ENCODE results near the gene THRB. TPM values are rescaled to one million over a fixed set of nuclear protein-coding genes. Genes with fewer than 3 reads are reported as not detected.

Gene THRB
- total and polyA plus RNA-seq, 10 donors, result 1.00 to 26.6 (median 16.2) TPM

GRCh38 chr3:24388159-24388558, 106.5 kb downstream of the THRB start:
- no peak for DNase-seq
- 80 to 92% (median 90%) methylated on average over 3 of the region's 3 CpGs for WGBS, 5 donors
- TF ChIP-seq, protein P1, sequence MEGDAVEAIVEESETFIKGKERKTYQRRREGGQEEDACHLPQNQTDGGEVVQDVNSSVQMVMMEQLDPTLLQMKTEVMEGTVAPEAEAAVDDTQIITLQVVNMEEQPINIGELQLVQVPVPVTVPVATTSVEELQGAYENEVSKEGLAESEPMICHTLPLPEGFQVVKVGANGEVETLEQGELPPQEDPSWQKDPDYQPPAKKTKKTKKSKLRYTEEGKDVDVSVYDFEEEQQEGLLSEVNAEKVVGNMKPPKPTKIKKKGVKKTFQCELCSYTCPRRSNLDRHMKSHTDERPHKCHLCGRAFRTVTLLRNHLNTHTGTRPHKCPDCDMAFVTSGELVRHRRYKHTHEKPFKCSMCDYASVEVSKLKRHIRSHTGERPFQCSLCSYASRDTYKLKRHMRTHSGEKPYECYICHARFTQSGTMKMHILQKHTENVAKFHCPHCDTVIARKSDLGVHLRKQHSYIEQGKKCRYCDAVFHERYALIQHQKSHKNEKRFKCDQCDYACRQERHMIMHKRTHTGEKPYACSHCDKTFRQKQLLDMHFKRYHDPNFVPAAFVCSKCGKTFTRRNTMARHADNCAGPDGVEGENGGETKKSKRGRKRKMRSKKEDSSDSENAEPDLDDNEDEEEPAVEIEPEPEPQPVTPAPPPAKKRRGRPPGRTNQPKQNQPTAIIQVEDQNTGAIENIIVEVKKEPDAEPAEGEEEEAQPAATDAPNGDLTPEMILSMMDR (IDR thresholded peaks at IDR 0.05 in 8 of 11, conservative IDR thresholded peaks at IDR 0.05 in 3 of 11), result no peak
- TF ChIP-seq POLR2A (IDR thresholded peaks at IDR 0.05) (no peak), POLR2AphosphoS5 (IDR thresholded peaks at IDR 0.05) (no peak)
- Histone ChIP-seq H3K9me3 (no peaks in the 10 kb centered on the region), H3K27me3 (replicated peaks in 1 of 7) (no peaks in the 10 kb centered on the region), H3K36me3 (no peaks in the 10 kb centered on the region), H3K4me3 (no peak overlapping the region), H3K4me1 (no peaks in the 10 kb centered on the region), H3K27ac (no peak overlapping the region)
- intact Hi-C loops (cut with DNase I; ENCODE audit: low total_unique reads), result no loop called here

- H3K27ac ChIP-seq, result no peak overlapping the region
- TF ChIP-seq, protein P1 (IDR thresholded peaks at IDR 0.05 in 8 of 11, conservative IDR thresholded peaks at IDR 0.05 in 3 of 11), result no peak
- TF ChIP-seq POLR2AphosphoS5 (IDR thresholded peaks at IDR 0.05), result no peak
- TF ChIP-seq POLR2A (IDR thresholded peaks at IDR 0.05), result no peak
- H3K4me3 ChIP-seq, result no peak overlapping the region
- intact Hi-C loops (cut with DNase I; ENCODE audit: low total_unique reads), result no loop called here
- no peaks in the 10 kb centered on the region for H3K4me1 ChIP-seq
- H3K36me3 ChIP-seq, result no peaks in the 10 kb centered on the region
- H3K9me3 ChIP-seq, result no peaks in the 10 kb centered on the region
- H3K27me3 ChIP-seq (replicated peaks in 1 of 7), result no peaks in the 10 kb centered on the region
- DNase-seq, result no peak
- WGBS, 5 donors, result 91 to 100% (median 96%) methylated on average over 1 of the region's 1 CpG
Observed at GRCh38 chr3:24387493-24387892, 107.2 kb downstream of the THRB start.

- H3K4me1 ChIP-seq, result no peaks in the 10 kb centered on the region
- no peaks in the 10 kb centered on the region for H3K27me3 ChIP-seq (replicated peaks in 1 of 7)
- intact Hi-C loops (cut with DNase I; ENCODE audit: low total_unique reads), result no loop called here
- H3K4me3 ChIP-seq, result no peak overlapping the region
- H3K27ac ChIP-seq, result no peak overlapping the region
- no peak for TF ChIP-seq POLR2AphosphoS5 (IDR thresholded peaks at IDR 0.05)
- TF ChIP-seq, protein P1 (IDR thresholded peaks at IDR 0.05 in 8 of 11, conservative IDR thresholded peaks at IDR 0.05 in 3 of 11), result no peak
- no peak for TF ChIP-seq POLR2A (IDR thresholded peaks at IDR 0.05)
- no peaks in the 10 kb centered on the region for H3K9me3 ChIP-seq
- H3K36me3 ChIP-seq, result no peaks in the 10 kb centered on the region
- DNase-seq, result no peak
Observed at GRCh38 chr3:24387000-24387399, 107.7 kb downstream of the THRB start.

GRCh38 chr3:24386458-24386857, 108.2 kb downstream of the THRB start:
- TF ChIP-seq, protein P1 (IDR thresholded peaks at IDR 0.05 in 8 of 11, conservative IDR thresholded peaks at IDR 0.05 in 3 of 11), result no peak
- TF ChIP-seq POLR2AphosphoS5 (IDR thresholded peaks at IDR 0.05), result no peak
- TF ChIP-seq POLR2A (IDR thresholded peaks at IDR 0.05), result no peak
- Histone ChIP-seq H3K9me3 (no peaks in the 10 kb centered on the region), H3K4me3 (no peak overlapping the region), H3K36me3 (no peaks in the 10 kb centered on the region), H3K27me3 (replicated peaks in 1 of 7) (no peaks in the 10 kb centered on the region), H3K4me1 (no peaks in the 10 kb centered on the region), H3K27ac (no peak overlapping the region)
- no peak for DNase-seq
- 73 to 83% (median 79%) methylated on average over 3 of the region's 3 CpGs for WGBS, 5 donors
- intact Hi-C loops (cut with DNase I; ENCODE audit: low total_unique reads), result no loop called here
